Stimulated activated CD8-positive, alpha-beta memory T cell treated with anti-CD3 and anti-CD28 coated beads, Interleukin-12 subunit alpha, Interleukin-12 subunit beta, amount 100 ng/mL, for 24 hours (primary cell): ENCODE data around the gene SOWAHA.

Source experiments
- DNase-seq: peaks from one replicate; pipeline ENCODE4 v3.0.0-alpha.2; 2020; ENCODE audit errors: extremely low read depth

SOWAHA gene

DNA sequence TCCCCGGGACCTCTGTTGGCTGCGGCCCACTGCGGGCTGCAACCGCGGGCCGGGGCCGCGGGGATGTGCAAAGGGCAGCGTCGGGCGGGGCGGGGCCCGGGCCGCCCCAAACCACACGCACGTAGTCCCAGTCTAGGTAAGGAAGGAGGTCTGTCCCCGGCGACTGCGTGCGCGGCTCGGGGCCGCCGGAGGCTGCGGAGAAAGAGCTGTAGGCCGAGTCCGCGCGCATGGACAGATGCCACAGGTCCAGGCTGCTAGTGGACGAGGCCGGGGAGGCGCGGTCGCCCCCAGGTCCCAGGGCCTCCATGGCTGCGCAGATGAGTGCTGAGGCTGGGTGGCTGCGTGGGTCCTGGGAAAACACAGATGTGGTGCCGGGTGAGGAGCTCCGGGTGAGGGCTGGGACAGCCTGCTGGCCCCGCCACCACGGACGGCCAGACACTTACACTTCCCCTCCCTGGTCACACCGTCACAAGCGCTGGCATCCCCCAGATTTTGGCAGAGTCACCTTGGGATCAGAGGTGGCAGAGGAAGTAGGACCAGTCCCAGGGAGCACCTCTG is 12.8 kb downstream of the SOWAHA start:
- no peak for DNase-seq

GRCh38 chr5:132826424-132827082 is 13.5 kb downstream of the SOWAHA start:
- no peak for DNase-seq

GRCh38 chr5:132827943-132828673 is 15.0 kb downstream of the SOWAHA start:
- no peak for DNase-seq

GRCh38 chr5:132828846-132829494 is 15.9 kb downstream of the SOWAHA start:
- DNase-seq = no peak

DNA sequence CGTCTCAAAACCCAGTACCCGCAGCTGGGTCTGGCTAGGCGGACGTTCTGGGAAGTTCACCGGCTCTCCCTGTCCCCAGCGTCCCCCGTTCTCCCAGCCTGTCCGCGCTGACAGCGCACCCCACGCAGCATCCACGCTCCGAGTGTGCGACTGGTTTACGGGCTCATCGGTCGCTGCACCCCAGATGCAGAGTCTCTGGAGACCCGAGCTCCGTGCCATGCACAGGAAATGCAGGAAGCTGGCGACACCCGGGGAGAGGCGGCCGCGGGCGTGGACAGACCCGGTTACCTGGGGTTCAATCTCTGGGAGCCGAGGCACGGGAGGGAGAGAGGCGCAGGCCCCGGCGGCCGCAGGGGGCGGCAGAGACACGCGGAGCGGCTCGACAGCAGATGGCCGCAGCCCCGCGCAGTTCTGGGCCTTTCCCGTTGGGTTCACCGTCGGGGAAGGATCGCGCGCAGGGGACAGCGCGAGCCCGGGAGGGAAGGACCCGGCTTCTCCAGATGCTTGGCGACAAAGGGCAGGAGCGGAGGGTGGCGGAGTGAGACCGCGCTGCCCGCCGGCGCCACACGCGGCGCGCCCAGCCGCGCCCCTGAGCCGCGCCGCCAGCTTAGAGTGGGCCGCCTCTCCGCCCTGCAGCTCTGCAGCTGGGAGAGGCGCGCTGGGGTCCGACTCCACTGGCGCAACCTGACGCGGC is 16.8 kb downstream of the SOWAHA start:
- peak; percentile 42 for DNase-seq

GRCh38 chr5:132830436-132831094 is 17.5 kb downstream of the SOWAHA start, which contains the start of gene SHROOM1:
Gene SHROOM1, minus strand, starts transcription at chr5:132830647. Its CDS starts 4,507 bp downstream, at chr5:132826140.
- no peak for DNase-seq

GRCh38 chr5:132831095-132831860 is 18.2 kb downstream of the SOWAHA start:
- no peak for DNase-seq

- DNase-seq = no peak
Observed at GRCh38 chr5:132832612-132833011, 19.5 kb downstream of the SOWAHA start.

DNA sequence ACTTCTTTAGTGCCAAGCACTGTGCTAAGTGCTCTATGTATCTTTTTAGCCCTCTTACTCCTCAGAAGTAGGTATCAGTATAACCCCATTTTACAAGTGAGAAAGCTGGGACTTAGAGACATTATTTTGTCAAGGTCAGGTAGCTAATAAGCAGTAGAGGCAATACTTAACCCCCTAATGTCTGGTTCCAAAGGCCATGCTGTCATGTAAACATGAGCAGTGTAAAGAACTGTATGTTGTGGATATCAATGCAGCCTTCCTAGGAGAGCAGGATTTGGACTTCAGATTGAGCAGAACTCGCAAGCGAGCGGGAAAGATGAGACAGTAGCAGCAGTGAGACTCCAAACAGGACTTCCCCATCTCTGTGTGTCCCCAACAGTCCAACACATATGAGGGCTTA is 21.0 kb downstream of the SOWAHA start:
- no peak for DNase-seq

DNA sequence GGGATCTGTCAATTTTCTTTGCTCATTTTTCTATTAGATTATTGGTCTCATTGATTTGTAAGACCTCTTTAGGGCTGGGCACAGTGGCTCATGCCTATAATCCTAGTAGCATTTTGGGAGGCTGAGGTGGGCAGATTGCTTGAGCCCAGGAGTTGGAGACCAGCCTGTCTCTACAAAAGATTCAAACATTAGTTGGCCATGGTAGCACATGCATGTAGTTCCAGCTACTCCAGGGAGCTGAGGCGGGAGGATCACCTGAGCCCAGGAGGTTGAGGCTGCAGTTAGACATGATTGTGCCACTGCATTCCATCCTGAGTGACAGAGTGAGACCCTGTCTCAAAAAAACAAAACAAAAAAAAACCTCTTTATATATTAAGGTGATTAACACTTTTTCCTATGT is 23.8 kb downstream of the SOWAHA start:
- DNase-seq = no peak

- DNase-seq = no peak
Observed at GRCh38 chr5:132837868-132838267, 24.8 kb downstream of the SOWAHA start.

DNA sequence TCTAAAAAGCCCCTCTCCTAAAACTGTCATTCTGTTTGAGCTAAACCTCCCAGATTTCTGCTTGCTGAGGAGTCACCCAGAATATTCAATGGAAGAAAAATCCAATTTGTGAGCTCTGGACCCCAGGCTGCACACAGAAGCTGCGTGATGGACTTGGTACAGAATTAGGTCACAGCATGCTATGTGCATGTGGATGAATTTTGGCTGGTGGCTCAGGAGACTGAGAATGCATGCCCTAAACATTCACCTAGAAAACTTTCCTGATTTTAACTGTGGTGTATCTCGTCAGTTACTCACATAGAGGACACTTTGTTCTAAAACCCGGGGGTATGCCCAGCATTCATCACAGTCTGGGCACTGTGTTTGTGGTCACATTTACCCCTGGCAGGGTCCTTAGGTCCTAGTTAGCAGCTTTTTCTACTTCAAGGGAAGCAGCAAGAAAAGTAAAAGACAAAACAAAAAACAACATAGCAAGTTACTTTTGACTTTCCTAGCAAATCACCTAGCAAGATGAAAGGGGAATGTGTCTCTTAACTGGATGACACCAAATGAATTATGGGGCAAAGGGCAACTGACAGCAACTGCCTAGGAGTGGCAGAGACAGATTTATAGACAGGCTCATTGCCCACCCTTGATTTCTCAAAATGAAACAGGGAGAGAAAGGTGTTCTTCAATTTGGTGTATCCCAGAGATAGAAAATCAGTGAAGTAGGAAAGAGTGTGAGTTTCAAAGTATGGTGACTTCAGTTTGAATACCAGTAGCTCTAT is 25.6 kb downstream of the SOWAHA start:
- DNase-seq = no peak

DNA sequence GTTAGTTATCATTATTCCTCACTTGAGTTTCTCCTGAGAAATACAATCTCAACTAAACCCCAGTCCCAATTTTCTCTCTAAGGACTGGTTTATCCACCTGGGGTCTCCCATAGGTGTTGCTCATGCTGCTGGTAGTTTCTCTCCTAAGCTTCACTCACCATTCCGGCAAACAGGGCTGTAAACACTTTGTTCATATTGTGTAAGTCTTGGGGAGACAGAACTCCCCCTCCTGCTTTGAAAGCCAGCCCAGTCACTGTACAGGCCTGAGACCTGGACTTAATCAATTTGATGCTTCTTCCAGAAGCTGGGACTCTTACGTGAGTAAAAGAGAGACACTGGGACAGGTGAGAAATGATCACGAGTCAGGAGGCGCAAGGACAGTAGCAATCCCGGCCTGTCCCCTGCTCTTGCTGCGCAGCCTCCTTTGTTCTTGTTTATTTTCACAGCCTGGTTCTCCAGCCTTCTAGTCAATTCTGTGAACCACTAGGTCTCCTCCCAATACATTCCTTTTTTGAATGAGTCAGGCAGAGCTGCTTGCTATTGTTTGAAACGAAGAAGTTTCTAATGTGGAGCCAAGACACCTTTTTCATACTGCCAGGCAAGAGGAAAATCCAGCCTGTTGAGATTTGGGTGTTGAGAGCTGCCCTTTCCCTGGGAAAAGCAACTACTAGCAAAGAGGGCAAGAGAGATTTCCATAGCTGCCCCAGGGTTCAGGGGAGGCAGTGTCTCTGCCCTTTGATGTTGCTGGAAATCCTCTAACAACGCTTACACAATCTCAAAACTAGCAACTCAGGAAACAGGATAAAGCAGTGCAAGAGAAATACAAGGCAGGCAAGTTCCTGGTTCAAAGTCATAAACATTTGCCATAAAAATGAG is 26.6 kb downstream of the SOWAHA start:
- DNase-seq = no peak

- no peak for DNase-seq
Observed at GRCh38 chr5:132840313-132840712, 27.2 kb downstream of the SOWAHA start.

DNA sequence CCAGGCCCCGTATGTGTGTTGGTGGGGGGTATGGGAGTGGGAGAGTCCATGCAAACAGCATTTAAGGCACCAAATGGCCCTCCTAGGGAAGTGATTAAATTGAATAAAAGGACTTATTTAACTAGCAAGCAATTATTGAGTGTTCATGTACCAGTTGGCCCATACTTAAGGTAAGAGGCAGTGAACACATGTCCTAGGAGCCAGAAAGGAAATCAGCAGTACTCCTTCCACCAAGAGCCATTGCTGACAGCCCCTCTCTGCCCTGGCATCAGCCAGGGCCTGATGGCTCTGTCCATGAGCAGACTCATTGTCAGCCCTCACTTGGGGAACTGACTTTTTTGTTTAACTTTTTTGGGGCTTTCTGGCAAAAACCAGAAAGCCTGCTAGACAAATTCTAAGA is 27.8 kb downstream of the SOWAHA start:
- no peak for DNase-seq

DNA sequence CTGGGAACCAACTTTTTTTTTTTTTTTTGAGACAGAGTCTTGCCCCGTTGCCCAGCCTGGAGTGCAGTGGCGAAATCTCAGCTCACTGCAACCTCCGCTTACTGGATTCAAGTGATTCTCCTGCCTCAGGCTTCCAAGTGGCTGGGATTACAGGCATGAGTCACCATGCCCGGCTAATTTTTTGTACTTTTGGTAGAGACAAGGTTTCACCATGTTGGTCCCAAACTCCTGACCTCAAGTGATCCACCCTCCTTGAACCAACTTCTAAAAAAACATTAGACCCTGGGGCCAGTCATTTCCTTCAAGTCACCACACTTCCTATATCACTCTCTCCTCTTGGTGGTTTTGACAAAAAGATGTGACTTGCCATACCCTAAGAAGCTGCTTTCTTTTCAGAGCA is 28.2 kb downstream of the SOWAHA start:
- DNase-seq = no peak

DNA sequence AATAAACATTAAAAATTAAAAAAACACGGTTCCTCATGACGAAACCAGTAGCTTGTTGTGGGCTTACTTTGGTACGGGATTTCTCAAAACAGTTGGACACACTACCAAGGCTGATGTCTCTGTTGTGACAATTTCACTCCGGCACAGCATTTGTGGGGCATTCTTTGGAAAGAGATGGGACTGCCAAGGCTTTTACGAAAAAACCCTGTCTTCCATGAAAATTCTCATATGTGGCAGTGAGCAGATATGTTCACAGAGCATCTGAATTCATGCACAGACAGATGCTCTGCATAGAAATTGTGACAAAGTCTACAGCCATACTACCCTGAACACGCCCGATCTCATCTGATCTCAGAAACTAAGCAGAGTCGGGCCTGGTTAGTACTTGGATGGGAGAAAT is 35.2 kb downstream of the SOWAHA start:
- no peak for DNase-seq

- DNase-seq = no peak
Observed at GRCh38 chr5:132849347-132849746, 36.2 kb downstream of the SOWAHA start.

GRCh38 chr5:132850066-132850465 is 37.0 kb downstream of the SOWAHA start:
- no peak for DNase-seq
